HG03135 (cell line): ENCODE measurements around the gene SEMA4D.
"Not testable (repeated sequence)": the region's sequence is repeated elsewhere in the genome, so short reads cannot be mapped to it uniquely, and the experiment has no call there.

ENCODE experiments used
- ATAC-seq: cut with Tn5 transposase; IDR thresholded peaks from one replicate; pipeline ENCODE4 v1.9.1; 2021; ENCODE audit warnings: mild to moderate bottlenecking, moderate library complexity; ENCODE audit not compliant: unreplicated experiment

SEMA4D gene

GRCh38 chr9:89482901-89483361, 15.0 kb downstream of the SEMA4D start:
- ATAC-seq = no peak

- ATAC-seq = no peak
Measured at GRCh38 chr9:89482056-89482851, 15.7 kb downstream of the SEMA4D start.

- no peak for ATAC-seq
Measured at GRCh38 chr9:89481538-89481915, 16.4 kb downstream of the SEMA4D start.

GRCh38 chr9:89480825-89481537, 16.9 kb downstream of the SEMA4D start:
- ATAC-seq = no peak

GRCh38 chr9:89480372-89480771, 17.5 kb downstream of the SEMA4D start:
- ATAC-seq = not testable (repeated sequence)

GRCh38 chr9:89479669-89480011, 18.3 kb downstream of the SEMA4D start:
- ATAC-seq = not testable (repeated sequence)

DNA sequence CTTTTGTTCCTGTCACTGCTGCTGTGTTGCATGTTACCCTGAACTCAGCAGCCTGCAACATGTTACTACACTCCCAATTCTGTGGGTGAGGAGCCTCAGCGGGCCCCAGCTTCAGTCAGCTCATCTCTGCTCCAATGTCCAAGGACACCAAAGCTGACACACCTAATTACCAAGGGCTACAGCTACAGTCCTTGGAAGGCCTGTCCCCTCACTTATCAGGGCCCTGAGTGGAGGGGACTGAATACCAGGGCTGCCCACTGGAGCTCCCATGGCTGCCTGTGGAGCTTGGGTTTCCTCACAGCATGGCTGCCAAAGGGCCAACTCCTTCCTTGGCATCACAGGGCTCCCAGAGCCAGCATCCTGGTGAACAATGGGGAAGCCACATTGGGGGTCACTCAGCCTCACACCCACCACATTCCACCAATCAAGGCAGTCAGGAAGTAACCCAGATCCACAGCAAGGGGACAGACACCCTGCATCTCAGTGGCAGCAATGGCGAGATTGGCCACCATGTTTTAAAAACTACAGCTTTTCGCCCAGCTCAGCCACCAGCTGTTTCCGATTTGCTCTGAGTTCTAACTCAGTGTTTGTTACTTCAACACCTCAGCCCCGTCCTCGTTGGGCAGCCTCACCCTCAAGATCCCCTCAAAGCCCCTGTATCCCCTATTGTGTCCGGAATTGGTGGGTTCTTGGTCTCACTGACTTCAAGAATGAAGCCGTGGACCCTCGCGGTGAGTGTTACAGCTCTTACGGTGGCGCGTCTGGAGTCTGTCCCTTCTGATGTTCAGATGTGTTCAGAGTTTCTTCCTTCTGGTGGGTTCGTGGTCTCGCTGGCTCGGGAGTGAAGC, 18.9 kb downstream of the SEMA4D start:
- no peak for ATAC-seq

DNA sequence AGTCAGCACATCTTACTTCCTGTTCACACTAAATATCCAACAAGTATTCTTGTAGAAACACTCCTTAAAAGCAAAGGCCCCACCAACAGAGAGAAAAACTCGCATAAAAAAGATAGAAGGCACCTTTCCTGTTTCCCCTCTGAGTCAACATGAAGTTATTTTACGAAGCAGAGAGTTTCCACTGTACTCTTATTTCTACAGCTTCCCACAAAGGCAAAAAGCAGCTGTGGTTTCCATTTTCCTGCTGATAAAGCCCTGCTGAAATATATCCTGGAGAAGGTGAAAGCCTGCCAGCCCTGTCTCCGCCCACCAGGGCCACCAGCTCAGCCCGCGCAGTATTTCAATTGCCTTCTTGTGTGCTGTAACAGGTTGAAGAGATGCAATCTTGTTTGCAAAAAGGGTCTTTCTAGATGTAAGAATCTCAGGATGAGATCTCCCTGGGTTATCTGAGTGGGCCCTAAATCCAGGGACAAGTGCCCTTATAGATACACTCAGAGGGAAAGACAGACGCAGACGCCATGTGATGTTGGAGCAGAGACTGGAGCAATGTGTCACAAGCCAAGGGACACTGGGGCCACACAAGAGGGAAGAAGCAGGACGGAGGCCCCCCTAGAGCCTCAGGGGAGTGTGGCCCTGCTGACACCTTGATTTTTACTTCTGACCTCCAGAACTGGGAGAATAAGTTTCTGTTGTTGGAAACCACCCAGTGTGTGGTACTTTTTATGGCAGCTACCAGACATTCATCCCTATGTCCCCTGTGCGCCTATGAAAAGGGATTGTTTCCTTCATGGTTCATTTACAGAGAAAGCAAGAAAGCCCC, 19.9 kb downstream of the SEMA4D start:
- no peak for ATAC-seq

- no peak for ATAC-seq
Measured at GRCh38 chr9:89477384-89477783, 20.5 kb downstream of the SEMA4D start.

- ATAC-seq = no peak
Measured at GRCh38 chr9:89476546-89476945, 21.4 kb downstream of the SEMA4D start.

- ATAC-seq = no peak
Measured at GRCh38 chr9:89475891-89476440, 21.9 kb downstream of the SEMA4D start.

- ATAC-seq = no peak
Measured at GRCh38 chr9:89474939-89475338, 23.0 kb downstream of the SEMA4D start.

GRCh38 chr9:89473762-89474469, 24.0 kb downstream of the SEMA4D start:
- no peak for ATAC-seq

- ATAC-seq = not testable (repeated sequence)
Measured at GRCh38 chr9:89471796-89472320, 26.1 kb downstream of the SEMA4D start.

DNA sequence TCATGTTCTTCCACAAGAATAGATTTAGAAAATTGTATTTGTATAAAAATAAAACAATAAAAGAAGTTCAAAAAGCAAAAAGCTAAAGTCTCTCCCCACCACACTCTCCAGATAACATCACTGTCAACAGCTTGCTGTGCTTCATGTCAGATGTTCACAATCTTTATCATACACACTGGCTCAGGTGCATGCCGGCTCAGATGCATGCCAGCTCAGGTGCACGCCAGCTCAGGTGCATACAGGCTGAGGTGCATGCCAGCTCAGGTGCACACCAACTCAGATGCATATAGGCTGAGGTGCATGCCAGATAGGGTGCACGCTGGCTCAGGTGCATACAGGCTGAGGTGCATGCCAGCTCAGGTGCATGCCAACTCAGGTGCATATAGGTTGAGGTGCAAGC, 26.5 kb downstream of the SEMA4D start:
- no peak for ATAC-seq

DNA sequence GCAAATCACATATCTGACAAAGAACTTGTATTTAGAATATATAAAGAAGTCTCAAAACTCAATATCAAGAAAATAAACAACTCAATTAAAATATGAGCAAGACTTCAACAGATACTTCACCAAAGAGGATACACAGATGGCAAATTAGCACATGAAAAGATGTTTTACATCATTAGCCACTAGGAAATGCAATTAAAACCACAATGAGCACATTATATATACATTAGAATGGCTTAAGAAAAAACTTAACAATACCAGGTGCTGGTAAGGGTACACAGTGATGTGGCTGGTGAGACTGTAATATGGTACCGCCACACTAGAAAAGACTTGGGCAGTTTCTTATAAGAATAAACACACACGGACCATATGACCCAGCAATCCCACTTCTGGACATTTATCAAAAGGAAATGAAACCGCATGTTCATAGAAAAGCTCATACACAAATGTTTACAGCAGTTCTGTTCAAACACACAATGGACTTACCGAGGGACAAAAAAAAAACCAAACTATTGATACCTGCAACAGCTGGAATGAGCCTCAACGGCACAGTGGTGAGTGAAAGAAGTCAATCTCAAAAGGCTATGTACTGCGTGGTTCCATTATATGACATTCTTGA, 27.6 kb downstream of the SEMA4D start:
- no peak for ATAC-seq

DNA sequence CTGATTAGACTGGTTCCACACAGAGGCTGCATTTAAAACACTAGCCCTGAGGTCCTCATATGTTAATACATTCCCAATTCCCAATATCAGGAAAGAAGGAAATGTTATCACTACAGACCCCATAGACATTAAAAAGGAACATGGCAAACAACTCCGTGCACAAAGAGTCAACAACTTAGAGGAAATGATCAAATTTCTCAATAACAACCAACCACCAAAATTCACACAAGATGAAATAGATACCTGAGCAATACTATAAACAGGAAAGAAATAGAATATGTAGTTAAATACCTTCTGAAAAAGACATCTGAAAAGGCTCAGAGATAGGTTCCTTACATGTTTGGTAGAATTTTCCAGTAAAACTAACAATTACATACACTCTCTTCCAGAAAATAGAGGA, 28.9 kb downstream of the SEMA4D start:
- no peak for ATAC-seq

- ATAC-seq = no peak
Measured at GRCh38 chr9:89468281-89468960, 29.5 kb downstream of the SEMA4D start.

GRCh38 chr9:89467278-89467625, 30.7 kb downstream of the SEMA4D start:
- peak; percentile 18 for ATAC-seq
